Left ventricle myocardium inferior (tissue), 1 donor: ENCODE results near the gene PTPRN2. TPM values are rescaled to one million over a fixed set of nuclear protein-coding genes. Genes with fewer than 3 reads are reported as not detected.

Experiments
- DNase-seq: peaks from one replicate; pipeline ENCODE4 v3.0.0-alpha.2; 2020
- H3K27ac ChIP-seq: fragments of 200-600 bp; replicated peaks from 2 replicates; pipeline ENCODE4 v1.8.0; 2021
- H3K27me3 ChIP-seq: fragments of 200-600 bp; 2 replicates; pipeline ENCODE4 v1.8.0; 2021; ENCODE audit warnings: low read depth
- H3K36me3 ChIP-seq: fragments of 200-600 bp; 2 replicates; pipeline ENCODE4 v1.8.0; 2021
- H3K4me1 ChIP-seq: fragments of 200-600 bp; 2 replicates; pipeline ENCODE4 v1.8.0; 2021
- H3K4me3 ChIP-seq: fragments of 200-600 bp; 2 replicates; pipeline ENCODE4 v1.8.0; 2021; ENCODE audit warnings: mild to moderate bottlenecking, moderate library complexity
- H3K9me3 ChIP-seq: fragments of 200-600 bp; replicated peaks from 2 replicates; pipeline ENCODE4 v1.8.0; 2021
- CTCF ChIP-seq: fragments of 200-600 bp; IDR thresholded peaks from 2 replicates; pipeline ENCODE4 v1.8.0; 2021; ENCODE audit warnings: antibody characterized with exemption, mild to moderate bottlenecking, borderline replicate concordance
- intact Hi-C: fragments of 100-400 bp; cut with micrococcal nuclease; formaldehyde crosslinking; loops from one replicate; pipeline ENCODE4 v1.11.0; 2022
- total RNA-seq: library from RNA; stranded (reverse); fragmentation: NEBNext Ultra II Directional; extraction: Animal tissue kit (Norgen Biotek cat#: 25700); gene quantifications from one replicate; pipeline ENCODE4 v1.2.1, GENCODE V29; 2021
- donor health status: DM: no; HTN: yes; CAD: no; lungs with severe emphysema.

PTPRN2 gene
- total RNA-seq, 1 donor from 2014 or later = 1.3 TPM

GRCh38 chr7:158018098-158018762 lies 569.4 kb downstream of the PTPRN2 start:
- Histone ChIP-seq H3K27ac (no peak overlapping the region), H3K36me3 (no peaks in the 10 kb centered on the region), H3K9me3 (no peaks in the 10 kb centered on the region), H3K4me1 (peaks cover 23% of the 10 kb centered on the region), H3K4me3 (no peak overlapping the region), H3K27me3 (peaks cover 34% of the 10 kb centered on the region)
- TF ChIP-seq CTCF = no peak
- intact Hi-C loops = no loop called here
- no peak for DNase-seq

GRCh38 chr7:158017111-158018097 lies 570.2 kb downstream of the PTPRN2 start:
- H3K4me3 ChIP-seq = no peak overlapping the region
- intact Hi-C loops = no loop called here
- H3K4me1 ChIP-seq = peaks cover 23% of the 10 kb centered on the region
- no peak for TF ChIP-seq CTCF
- no peak for DNase-seq
- H3K27me3 ChIP-seq = peaks cover 42% of the 10 kb centered on the region
- no peaks in the 10 kb centered on the region for H3K36me3 ChIP-seq
- H3K9me3 ChIP-seq = no peaks in the 10 kb centered on the region
- H3K27ac ChIP-seq = peak overlapping the region; percentile 70

- H3K9me3 ChIP-seq = no peaks in the 10 kb centered on the region
- DNase-seq = no peak
- peaks cover 51% of the 10 kb centered on the region for H3K27me3 ChIP-seq
- peaks cover 23% of the 10 kb centered on the region for H3K4me1 ChIP-seq
- peak overlapping the region; percentile 70 for H3K27ac ChIP-seq
- intact Hi-C loops = no loop called here
- H3K4me3 ChIP-seq = peak overlapping the region; percentile 50
- TF ChIP-seq CTCF = no peak
- no peaks in the 10 kb centered on the region for H3K36me3 ChIP-seq
Measured at GRCh38 chr7:158016180-158017097, 571.2 kb downstream of the PTPRN2 start.

- no peak for DNase-seq
- Histone ChIP-seq H3K9me3 (no peaks in the 10 kb centered on the region), H3K4me3 (peak overlapping the region; percentile 50), H3K27me3 (peaks cover 56% of the 10 kb centered on the region), H3K4me1 (peaks cover 23% of the 10 kb centered on the region), H3K27ac (peak overlapping the region; percentile 70), H3K36me3 (no peaks in the 10 kb centered on the region)
- no peak for TF ChIP-seq CTCF
- intact Hi-C loops = no loop called here
Measured at GRCh38 chr7:158015403-158016179, 572.0 kb downstream of the PTPRN2 start.
